Epithelial cell of proximal tubule (primary cell): ENCODE results near the gene SSNA1. TPM values are rescaled to one million over a fixed set of nuclear protein-coding genes. Genes with fewer than 3 reads are reported as not detected.
A peak's percentile ranks its signal among the peaks of the same experiment; 100 is the strongest.

ENCODE experiments used
- DNase-seq: peaks from one replicate; pipeline ENCODE4 v3.0.0-alpha.2; 2011; ENCODE audit warnings: low read depth
- H3K4me3 ChIP-seq: 2 replicates; pipeline ENCODE4 v1.5.1; 2011; ENCODE audit warnings: low read depth, mild to moderate bottlenecking, low read length
- CTCF ChIP-seq: conservative IDR thresholded peaks from 2 replicates; pipeline ENCODE4 v1.5.1; 2012; ENCODE audit warnings: low read depth, mild to moderate bottlenecking, low read length
- total RNA-seq: library from RNA; depleted of rRNA; stranded (reverse); fragments of >200 nt; gene quantifications from 2 replicates; pipeline ENCODE4 v1.2.3, GENCODE V29; 2015

SSNA1 gene
- total RNA-seq, 1 donor from 2014 or later = 139 TPM

DNA sequence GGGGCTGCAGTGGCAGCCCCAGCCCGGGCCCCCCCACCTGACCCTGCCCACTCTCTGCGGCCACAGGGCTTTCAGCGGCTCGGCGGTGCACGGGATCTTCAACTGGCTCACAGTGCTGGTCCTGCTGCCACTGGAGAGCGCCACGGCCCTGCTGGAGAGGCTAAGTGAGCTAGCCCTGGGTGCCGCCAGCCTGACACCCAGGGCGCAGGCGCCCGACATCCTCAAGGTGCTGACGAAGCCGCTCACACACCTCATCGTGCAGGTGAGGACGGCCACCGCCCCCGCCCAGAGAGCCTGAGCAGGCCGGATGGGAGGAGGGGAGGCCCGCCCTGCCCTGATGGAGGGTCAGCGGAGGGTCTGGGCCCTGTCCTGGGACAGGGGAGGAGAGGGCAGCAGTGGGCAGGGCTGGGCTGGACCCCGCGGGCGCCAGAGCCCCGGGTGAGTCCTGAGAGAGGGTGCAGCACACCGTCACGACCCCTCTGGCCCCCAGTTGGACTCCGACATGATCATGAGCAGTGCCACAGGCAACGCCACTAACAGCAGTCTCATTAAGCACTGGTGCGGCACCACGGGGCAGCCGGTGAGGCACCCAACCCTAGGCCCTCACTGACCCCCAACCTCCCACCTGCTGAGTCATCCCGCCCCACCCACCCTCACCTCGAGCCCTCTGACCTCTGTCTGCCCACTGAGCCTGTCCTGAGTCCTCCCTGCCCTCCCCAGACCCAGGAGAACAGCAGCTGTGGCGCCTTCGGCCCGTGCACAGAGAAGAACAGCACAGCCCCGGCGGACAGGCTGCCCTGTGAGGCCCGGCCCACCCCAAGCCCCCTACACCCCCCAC lies 44.9 kb downstream of the SSNA1 start:
- no peak overlapping the region for H3K4me3 ChIP-seq
- TF ChIP-seq CTCF = no peak
- no peak for DNase-seq

GRCh38 chr9:137234055-137234697 lies 45.7 kb downstream of the SSNA1 start:
- no peak for DNase-seq
- no peak for TF ChIP-seq CTCF
- H3K4me3 ChIP-seq = no peak overlapping the region

GRCh38 chr9:137234758-137235423 lies 46.4 kb downstream of the SSNA1 start:
- TF ChIP-seq CTCF = no peak
- H3K4me3 ChIP-seq = no peak overlapping the region
- no peak for DNase-seq

DNA sequence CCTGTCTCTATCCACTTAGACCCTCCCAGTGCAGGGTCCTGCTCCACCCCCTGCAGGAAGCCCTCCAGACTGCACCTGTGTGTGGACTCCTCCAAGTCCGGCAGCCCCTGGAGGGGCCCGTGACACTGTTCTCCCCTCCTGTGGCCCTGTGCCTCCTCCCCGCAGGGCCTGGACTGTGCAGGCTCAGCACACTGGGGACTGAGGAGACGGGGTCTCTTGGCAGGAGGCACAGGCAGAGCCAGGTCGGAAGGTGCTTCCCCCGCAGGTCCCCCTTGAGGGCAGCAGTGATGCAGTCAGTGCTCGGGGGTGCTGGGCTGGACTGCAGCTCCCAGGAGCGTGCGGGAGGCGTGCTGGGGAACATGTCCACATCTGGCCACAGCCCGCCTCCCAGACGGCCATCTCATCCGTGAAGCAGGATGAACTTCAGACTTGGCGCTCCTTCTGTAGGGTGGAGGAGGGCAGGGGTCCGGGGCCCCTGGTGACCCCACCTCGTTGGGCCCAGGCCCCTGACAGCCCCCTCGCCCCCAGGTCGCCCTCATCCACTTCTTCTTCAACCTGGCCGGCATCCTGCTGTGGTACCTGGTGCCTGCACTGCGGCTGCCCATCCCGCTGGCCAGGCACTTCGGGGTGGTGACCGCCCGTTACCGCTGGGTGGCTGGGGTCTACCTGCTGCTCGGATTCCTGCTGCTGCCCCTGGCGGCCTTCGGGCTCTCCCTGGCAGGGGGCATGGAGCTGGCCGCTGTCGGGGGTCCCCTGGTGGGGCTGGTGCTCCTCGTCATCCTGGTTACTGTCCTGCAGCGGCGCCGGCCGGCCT lies 47.2 kb downstream of the SSNA1 start:
- DNase-seq = no peak
- H3K4me3 ChIP-seq = peak overlapping the region; percentile 23
- TF ChIP-seq CTCF = no peak

- H3K4me3 ChIP-seq = peak overlapping the region; percentile 23
- peak; percentile 95 for TF ChIP-seq CTCF
- DNase-seq = no peak
Observed at GRCh38 chr9:137236238-137236935, 47.9 kb downstream of the SSNA1 start.

DNA sequence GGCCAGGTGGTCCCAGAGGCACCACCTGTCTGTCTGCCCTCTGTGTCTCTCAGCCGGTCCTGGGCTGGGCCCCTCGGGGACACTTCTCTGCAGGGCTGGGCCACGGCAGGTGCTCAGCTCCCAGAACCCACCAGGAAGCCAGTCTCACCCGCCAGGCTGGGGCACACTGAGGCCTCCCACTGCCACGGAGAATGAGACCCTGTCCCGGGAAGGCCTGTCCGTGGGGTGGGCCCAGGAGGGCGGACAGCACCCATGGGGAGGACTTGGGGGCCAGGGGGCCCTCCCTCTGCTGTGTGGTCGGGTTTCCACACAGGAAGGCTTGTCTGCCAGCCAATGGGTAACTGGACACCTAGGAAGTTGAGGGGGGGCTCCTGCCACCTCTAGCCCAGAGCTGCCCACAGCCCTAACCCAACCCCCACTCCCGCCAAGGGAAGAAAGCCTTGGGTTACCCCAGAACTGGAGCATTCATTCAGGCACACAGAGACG lies 48.5 kb downstream of the SSNA1 start:
- TF ChIP-seq CTCF = no peak
- no peak for DNase-seq
- no peak overlapping the region for H3K4me3 ChIP-seq
